Activated CD4-positive, alpha-beta T cell treated with anti-CD3 and anti-CD28 coated beads, Interleukin-2, amount 50 U/mL, for 24 hours (primary cell): ENCODE results near the gene KRT84.

ENCODE experiments used
- DNase-seq, 2 donors: peaks; one replicate each; pipeline ENCODE4 v3.0.0-alpha.2; 2020; ENCODE audit warnings: low read depth in 1 of 2, low spot score in 1 of 2

Gene KRT84

GRCh38 chr12:52362118-52362726 lies 23.2 kb downstream of the KRT84 start:
- DNase-seq, result no peak

GRCh38 chr12:52361553-52361952 lies 23.9 kb downstream of the KRT84 start:
- no peak for DNase-seq

- DNase-seq, result no peak
These were observed 24.7 kb downstream of the KRT84 start for GRCh38 chr12:52360663-52361271.

- DNase-seq, result no peak
These were observed 25.3 kb downstream of the KRT84 start for GRCh38 chr12:52360106-52360662.

- DNase-seq, result no peak
These were observed 25.8 kb downstream of the KRT84 start for GRCh38 chr12:52359621-52360061.

GRCh38 chr12:52358575-52359350 lies 26.7 kb downstream of the KRT84 start:
- DNase-seq, result no peak

GRCh38 chr12:52356762-52357580 lies 28.5 kb downstream of the KRT84 start:
- DNase-seq, result no peak

GRCh38 chr12:52356031-52356761 lies 29.3 kb downstream of the KRT84 start:
- no peak for DNase-seq

- DNase-seq, result no peak
These were observed 30.3 kb downstream of the KRT84 start for GRCh38 chr12:52355176-52355575.

- DNase-seq, result no peak
These were observed 31.3 kb downstream of the KRT84 start for GRCh38 chr12:52354200-52354599.

- no peak for DNase-seq
These were observed 31.7 kb downstream of the KRT84 start for GRCh38 chr12:52353766-52354165.

- no peak for DNase-seq
These were observed 32.5 kb downstream of the KRT84 start for GRCh38 chr12:52352951-52353350.

GRCh38 chr12:52351196-52352059 lies 34.0 kb downstream of the KRT84 start:
- no peak for DNase-seq

- no peak for DNase-seq
These were observed 34.7 kb downstream of the KRT84 start for GRCh38 chr12:52350786-52351185.

GRCh38 chr12:52350021-52350620 lies 35.3 kb downstream of the KRT84 start:
- no peak for DNase-seq

GRCh38 chr12:52349196-52349595 lies 36.3 kb downstream of the KRT84 start:
- no peak for DNase-seq

GRCh38 chr12:52347551-52348510 lies 37.6 kb downstream of the KRT84 start:
- no peak for DNase-seq

- no peak for DNase-seq
These were observed 38.4 kb downstream of the KRT84 start for GRCh38 chr12:52347016-52347415.
